Left lung (tissue), 10 donors: ENCODE results near the gene LAG3. TPM values are rescaled to one million over a fixed set of nuclear protein-coding genes. Genes with fewer than 3 reads are reported as not detected.
A peak's percentile ranks its signal among the peaks of the same experiment; 100 is the strongest.

Experiments used
- ATAC-seq: fragments of 200-7000 bp; cut with Tn5 transposase; one replicate; pipeline ENCODE4 v1.9.1; 2020; ENCODE audit warnings: moderate library complexity
- DNase-seq, 4 donors: peaks; one replicate each; pipeline ENCODE4 v3.0.0-alpha.2; 2013 to 2020
- H3K27ac ChIP-seq, 2 donors: fragments of 200-600 bp; sonication (generic) in 1 of 2; one replicate each; pipeline versions ENCODE4 v1.5.0 to v1.8.0; 2020 to 2021
- H3K27me3 ChIP-seq, 2 donors: fragments of 200-600 bp; sonication (generic) in 1 of 2; one replicate each; pipeline versions ENCODE4 v1.5.0 to v1.8.0; 2020 to 2021
- H3K36me3 ChIP-seq, 2 donors: fragments of 200-600 bp; sonication (generic) in 1 of 2; one replicate each; pipeline versions ENCODE4 v1.5.0 to v1.8.0; 2020 to 2021
- H3K4me1 ChIP-seq, 2 donors: fragments of 200-600 bp; one replicate each; pipeline ENCODE4 v1.8.0; 2021
- H3K4me3 ChIP-seq, 2 donors: fragments of 200-600 bp; sonication (generic) in 1 of 2; one replicate each; pipeline versions ENCODE4 v1.5.0 to v1.8.0; 2020 to 2021; ENCODE audit warnings: mild to moderate bottlenecking in 1 of 2
- H3K9me3 ChIP-seq, 2 donors: fragments of 200-600 bp; sonication (generic) in 1 of 2; one replicate each; pipeline versions ENCODE4 v1.5.0 to v1.8.0; 2020 to 2021
- CTCF ChIP-seq, 2 donors: fragments of 200-600 bp; sonication (generic) in 1 of 2; IDR thresholded peaks; one replicate each; pipeline versions ENCODE4 v1.5.0 to v1.8.0; 2021; ENCODE audit warnings: antibody characterized with exemption in 2 of 2
- intact Hi-C, 2 donors: fragments of 100-400 bp; cut with DNase I; formaldehyde crosslinking; loops; one replicate each; pipeline versions ENCODE4 v1.11.2 to v1.14.2; 2022
- polyA plus RNA-seq, 6 donors: library from polyadenylated mRNA; unstranded; fragments of 120-200 nt; gene quantifications; one replicate each; pipeline ENCODE4 v1.2.1, GENCODE V29; 2013; ENCODE audit not compliant: insufficient read length in 6 of 6
- total RNA-seq, 2 donors: library from RNA; stranded (reverse); fragmentation: NEBNext Ultra II Directional; extraction: Animal tissue kit (Norgen Biotek cat#: 25700); gene quantifications; one replicate each; pipeline ENCODE4 v1.2.1, GENCODE V29; 2021
- donor health status: DM: no; HTN: yes; CAD: no.
- donor health status: DM: no; HTN: no; CAD: no.

LAG3 gene
- total and polyA plus RNA-seq, 8 donors: 0.79 to 3.0 (median 1.7) TPM

- Histone ChIP-seq H3K27me3 (peaks cover 0 to 44% of the 10 kb centered on the region in 2 donors), H3K36me3 (peaks cover 0 to 19% of the 10 kb centered on the region in 2 donors), H3K27ac (peak overlapping the region; percentile 81 to 95), H3K4me1 (peaks cover 34 to 74% of the 10 kb centered on the region in 2 donors), H3K9me3 (no peaks in the 10 kb centered on the region), H3K4me3 (peak overlapping the region; percentile 79 to 83)
- intact Hi-C loops: no loop called here
- ATAC-seq: peak; percentile 66
- peak in 3 of 4 donors; percentile 86 to 97 (median 87) for DNase-seq
- TF ChIP-seq CTCF (IDR thresholded peaks at IDR 0.05): peak; percentile 48 to 63
Measured at GRCh38 chr12:6766651-6767349, 5.5 kb upstream of the LAG3 start.

GRCh38 chr12:6767353-6768319, 4.7 kb upstream of the LAG3 start:
- Histone ChIP-seq H3K4me3 (peak overlapping the region; percentile 79 to 83), H3K27ac (peak overlapping the region; percentile 81 to 95), H3K4me1 (peaks cover 35 to 83% of the 10 kb centered on the region in 2 donors), H3K36me3 (peaks cover 0 to 19% of the 10 kb centered on the region in 2 donors), H3K27me3 (peaks cover 0 to 53% of the 10 kb centered on the region in 2 donors), H3K9me3 (no peaks in the 10 kb centered on the region)
- DNase-seq: no peak
- TF ChIP-seq CTCF (IDR thresholded peaks at IDR 0.05): no peak
- intact Hi-C loops: no loop called here
- no peak for ATAC-seq

GRCh38 chr12:6768437-6768914, 3.8 kb upstream of the LAG3 start:
- H3K27ac ChIP-seq: peak overlapping the region; percentile 5 to 21
- H3K27me3 ChIP-seq: peaks cover 0 to 58% of the 10 kb centered on the region in 2 donors
- H3K4me3 ChIP-seq: peak overlapping the region; percentile 79 to 83
- no peak for TF ChIP-seq CTCF (IDR thresholded peaks at IDR 0.05)
- H3K4me1 ChIP-seq: peaks cover 32 to 85% of the 10 kb centered on the region in 2 donors
- no peaks in the 10 kb centered on the region for H3K9me3 ChIP-seq
- H3K36me3 ChIP-seq: peaks cover 0 to 19% of the 10 kb centered on the region in 2 donors
- no peak for ATAC-seq
- intact Hi-C loops: no loop called here
- DNase-seq: no peak

- H3K36me3 ChIP-seq: peaks cover 0 to 19% of the 10 kb centered on the region in 2 donors
- H3K4me3 ChIP-seq: peak overlapping the region in 1 of 2 donors; percentile 83
- peaks cover 0 to 58% of the 10 kb centered on the region in 2 donors for H3K27me3 ChIP-seq
- no peaks in the 10 kb centered on the region for H3K9me3 ChIP-seq
- no peak for ATAC-seq
- intact Hi-C loops: no loop called here
- TF ChIP-seq CTCF (IDR thresholded peaks at IDR 0.05): no peak
- peaks cover 28 to 80% of the 10 kb centered on the region in 2 donors for H3K4me1 ChIP-seq
- H3K27ac ChIP-seq: peak overlapping the region in 1 of 2 donors; percentile 21
- peak in 1 of 4 donors; percentile 68 for DNase-seq
Measured at GRCh38 chr12:6768990-6769389, 3.3 kb upstream of the LAG3 start.
